ENCODE results near the gene FAM111B. TPM values are rescaled to one million over a fixed set of nuclear protein-coding genes. Genes with fewer than 3 reads are reported as not detected.
"Not testable (repeated sequence)": the region's sequence is repeated elsewhere in the genome, so short reads cannot be mapped to it uniquely, and the experiment has no call there.

The FAM111B gene
- 10 to 100 TPM in 1 of 5 experiments, under 1 TPM in 3, not detected in 1; 0.11 to 79.8 (median 0.42) TPM for total RNA-seq
- polyA plus RNA-seq: not detected
- total RNA-seq: not detected

DNA sequence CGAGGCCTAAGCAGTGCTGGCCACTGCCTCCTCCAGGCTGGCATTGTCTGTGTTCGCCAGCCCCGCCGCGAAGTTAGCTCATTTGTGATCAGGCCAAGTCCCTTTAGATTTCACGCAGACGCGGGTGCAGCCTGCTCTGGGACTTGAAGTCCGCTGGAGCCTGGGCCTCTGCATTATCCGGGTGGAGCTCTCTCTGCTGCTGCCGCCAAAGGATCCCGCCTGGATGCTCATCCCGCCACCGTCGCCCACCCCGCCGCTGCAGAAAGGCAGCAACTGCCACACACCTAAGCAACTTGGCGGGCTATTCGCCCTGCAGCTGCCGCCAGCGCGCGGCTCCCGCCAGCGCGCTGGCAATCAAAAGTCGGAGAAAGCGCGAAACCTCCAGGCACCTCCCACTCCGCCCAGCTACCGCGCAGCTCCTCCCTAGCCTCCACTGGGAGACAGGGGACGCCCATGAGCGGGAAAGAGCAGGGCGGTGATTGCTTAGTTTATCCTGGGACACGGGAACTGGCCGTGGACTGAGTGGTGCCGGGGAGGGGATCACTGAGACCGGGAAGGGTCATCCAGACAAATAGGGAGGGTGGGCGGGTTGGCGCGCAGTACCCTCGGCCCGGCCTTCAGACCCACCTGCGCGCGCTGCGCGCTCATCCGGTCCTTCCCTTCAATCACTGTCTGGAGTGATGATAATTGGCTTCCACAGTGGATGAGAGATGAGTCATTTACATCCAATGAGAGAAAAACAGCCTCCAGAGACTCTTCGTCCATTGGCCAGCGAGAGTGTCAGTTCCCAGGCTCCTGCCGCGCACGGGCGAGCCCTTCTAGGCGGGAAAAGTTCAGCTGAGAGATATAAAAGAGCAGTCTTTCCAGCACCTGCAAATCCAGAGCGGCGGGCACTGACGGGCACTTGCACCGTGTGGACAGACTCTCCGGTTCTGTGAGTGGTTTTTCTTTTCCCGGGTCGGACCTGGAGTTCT is at the start of gene FAM111B:
Gene FAM111B (plus strand): TSS at position 875 of the 974 bp plus-strand sequence. CDS start 2,389 bp downstream, outside the sequence.
- peaks cover 0 to 38% (median 34%) of the 10 kb centered on the region in 5 donors for H3K27me3 Mint-ChIP-seq
- ATAC-seq: peak; percentile 85
- Histone ChIP-seq H3K27ac (ENCODE audit: low read depth, low read length) (no peak within 1 kb of the TSS), H3K36me3 (ENCODE audit: control insufficient read depth in 2 of 3, insufficient read depth in 3 of 3, low read length in 3 of 3) (no peaks in the 10 kb centered on the region), H3K27me3 (ENCODE audit: control insufficient read depth in 2 of 2, insufficient read depth in 2 of 2, low read length in 2 of 2) (peaks cover 0 to 5% of the 10 kb centered on the region in 2 donors), H3K4me1 (ENCODE audit: control insufficient read depth in 2 of 2, insufficient read depth in 2 of 2, low read length in 2 of 2) (peaks cover 12% of the 10 kb centered on the region in 2 donors), H3K9me3 (ENCODE audit: control insufficient read depth in 2 of 3, low read length in 3 of 3) (no peaks in the 10 kb centered on the region), H3K4me3 (ENCODE audit: low read length) (peak within 1 kb of the TSS; percentile 65)
- peaks cover 0 to 25% (median 0%) of the 10 kb centered on the region in 5 donors for H3K36me3 Mint-ChIP-seq
- ChIA-PET CTCF (no interaction called here), POLR2A (no interaction called here)
- DNase-seq: peak; percentile 10 to 76 (median 39)
- peak within 1 kb of the TSS; percentile 71 to 92 (median 83) for H3K4me3 Mint-ChIP-seq
- H3K4me1 Mint-ChIP-seq: peaks cover 13 to 79% (median 26%) of the 10 kb centered on the region in 7 donors
- intact Hi-C loops (cut with micrococcal nuclease): loop anchor here in 1 of 2 donors (1.0 to 2.0 kb wide), 5 partner anchors 16 to 1439 kb away; partner anchors contain the start of gene ZFP91
- peak within 1 kb of the TSS in 3 of 9 donors; percentile 13 to 83 (median 49) for H3K27ac Mint-ChIP-seq
- peaks cover 0 to 1% (median 0%) of the 10 kb centered on the region in 11 donors for H3K9me3 Mint-ChIP-seq

- H3K27ac ChIP-seq (ENCODE audit: low read depth, low read length); H3K9me3 Mint-ChIP-seq; H3K36me3 Mint-ChIP-seq; H3K4me1 ChIP-seq (ENCODE audit: control insufficient read depth in 2 of 2, insufficient read depth in 2 of 2, low read length in 2 of 2); H3K27me3 ChIP-seq (ENCODE audit: control insufficient read depth in 2 of 2, insufficient read depth in 2 of 2, low read length in 2 of 2); H3K36me3 ChIP-seq (ENCODE audit: control insufficient read depth in 2 of 3, insufficient read depth in 3 of 3, low read length in 3 of 3); H3K9me3 ChIP-seq (ENCODE audit: control insufficient read depth in 2 of 3, low read length in 3 of 3): not testable (repeated sequence)
- peak; percentile 96 for ATAC-seq
- peak overlapping the region; percentile 66 to 87 (median 82) for H3K4me3 Mint-ChIP-seq
- H3K27me3 Mint-ChIP-seq: peaks cover 29 to 49% (median 38%) of the 10 kb centered on the region in 5 donors
- peak overlapping the region; percentile 57 for H3K4me3 ChIP-seq (ENCODE audit: low read length)
- H3K4me1 Mint-ChIP-seq: peaks cover 8 to 10% (median 9%) of the 10 kb centered on the region in 7 donors
- POLR2A ChIA-PET: interaction anchor here (0.7 kb wide), 1 partner anchor 86 kb away, joined by 4 read pairs; no protein-coding TSS in a partner anchor
- intact Hi-C loops (cut with micrococcal nuclease): loop anchor here (1.0 to 10.0 kb wide), 5 partner anchors 84 to 1314 kb away; partner anchors contain the start of genes FAM111A (in 1 of the 2) and SELENOH (in 1 of the 2)
- CTCF ChIA-PET: interaction anchor here (0.6 to 1.8 kb wide), 7 partner anchors 8 to 1419 kb away, joined by 3 to 8 read pairs (median 4); no protein-coding TSS in a partner anchor
- H3K27ac Mint-ChIP-seq: peak overlapping the region in 1 of 9 donors; percentile 37
- peak; percentile 61 to 90 (median 77) for DNase-seq
These were observed 48.7 kb upstream of the FAM111B start for GRCh38 chr11:59058120-59059033.

GRCh38 chr11:59060096-59060495 is 46.9 kb upstream of the FAM111B start:
- CTCF ChIA-PET: interaction anchor here (0.6 kb wide), 1 partner anchor 98 kb away, joined by 3 read pairs; no protein-coding TSS in a partner anchor

GRCh38 chr11:59062602-59063529 is 44.2 kb upstream of the FAM111B start:
- no peak for DNase-seq
- Mint-ChIP-seq H3K4me1 (peaks cover 7 to 9% (median 8%) of the 10 kb centered on the region in 7 donors), H3K36me3 (no peaks in the 10 kb centered on the region), H3K27me3 (peaks cover 47 to 60% (median 55%) of the 10 kb centered on the region in 5 donors), H3K27ac (no peak overlapping the region), H3K9me3 (no peaks in the 10 kb centered on the region), H3K4me3 (no peak overlapping the region)
- Histone ChIP-seq H3K27ac (ENCODE audit: low read depth, low read length) (no peak overlapping the region), H3K36me3 (ENCODE audit: control insufficient read depth in 2 of 3, insufficient read depth in 3 of 3, low read length in 3 of 3) (no peaks in the 10 kb centered on the region), H3K4me3 (ENCODE audit: low read length) (no peak overlapping the region), H3K27me3 (ENCODE audit: control insufficient read depth in 2 of 2, insufficient read depth in 2 of 2, low read length in 2 of 2) (peaks cover 0 to 2% of the 10 kb centered on the region in 2 donors), H3K4me1 (ENCODE audit: control insufficient read depth in 2 of 2, insufficient read depth in 2 of 2, low read length in 2 of 2) (no peaks in the 10 kb centered on the region), H3K9me3 (ENCODE audit: control insufficient read depth in 2 of 3, low read length in 3 of 3) (no peaks in the 10 kb centered on the region)
- intact Hi-C loops (cut with micrococcal nuclease): no loop called here
- ATAC-seq: no peak
- POLR2A ChIA-PET: no interaction called here
- CTCF ChIA-PET: no interaction called here

More at GRCh38 chr11:59060096-59060495, 46.9 kb upstream of the FAM111B start:
- H3K4me1 ChIP-seq (ENCODE audit: control insufficient read depth in 2 of 2, insufficient read depth in 2 of 2, low read length in 2 of 2); H3K4me3 ChIP-seq (ENCODE audit: low read length); H3K9me3 ChIP-seq (ENCODE audit: control insufficient read depth in 2 of 3, low read length in 3 of 3); intact Hi-C loops (cut with micrococcal nuclease); H3K27ac Mint-ChIP-seq; ATAC-seq; H3K9me3 Mint-ChIP-seq; H3K36me3 Mint-ChIP-seq; H3K27ac ChIP-seq (ENCODE audit: low read depth, low read length); POLR2A ChIA-PET; H3K27me3 ChIP-seq (ENCODE audit: control insufficient read depth in 2 of 2, insufficient read depth in 2 of 2, low read length in 2 of 2); H3K36me3 ChIP-seq (ENCODE audit: control insufficient read depth in 2 of 3, insufficient read depth in 3 of 3, low read length in 3 of 3); H3K4me3 Mint-ChIP-seq; DNase-seq: not testable (repeated sequence)
- Mint-ChIP-seq H3K27me3 (peaks cover 42 to 56% (median 49%) of the 10 kb centered on the region in 5 donors), H3K4me1 (peaks cover 8 to 10% (median 9%) of the 10 kb centered on the region in 7 donors)

DNA sequence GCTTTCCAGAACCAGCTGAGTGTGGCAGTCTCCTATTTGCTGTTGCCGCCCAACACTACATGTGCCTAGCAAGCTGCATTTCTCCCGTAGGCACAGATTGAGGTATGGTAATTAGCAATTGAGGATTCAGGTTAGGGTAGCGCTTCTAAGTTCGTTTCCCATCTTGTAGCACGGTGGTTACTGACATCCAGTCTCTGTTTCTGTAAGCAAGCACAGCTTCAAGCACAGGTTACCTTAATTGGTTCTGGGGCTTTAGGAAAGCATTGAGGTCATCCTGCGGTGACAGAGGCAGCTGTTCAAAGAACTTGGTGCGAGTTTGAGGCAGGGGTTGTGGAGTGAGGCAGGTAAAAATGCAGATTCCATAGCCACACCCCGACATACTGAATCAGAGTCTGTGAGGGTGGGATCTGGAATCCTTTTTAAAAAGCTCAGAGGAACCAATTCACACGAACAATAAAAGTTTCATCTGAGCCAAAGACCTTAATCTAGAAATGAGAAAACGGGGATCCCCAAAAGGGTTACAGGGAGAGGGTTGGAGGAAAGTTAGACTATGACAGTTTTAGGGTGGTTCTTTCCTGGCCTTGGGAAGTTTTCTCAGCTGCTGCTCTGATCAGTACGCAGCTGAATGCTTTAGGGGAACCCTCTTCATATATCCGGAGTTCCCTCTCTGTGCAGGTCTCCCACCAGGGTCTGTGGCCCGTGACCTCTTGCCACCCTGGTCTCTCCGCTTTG is 42.9 kb upstream of the FAM111B start:
- CTCF ChIA-PET; ATAC-seq; H3K9me3 ChIP-seq (ENCODE audit: control insufficient read depth in 2 of 3, low read length in 3 of 3); POLR2A ChIA-PET; intact Hi-C loops (cut with micrococcal nuclease); H3K27me3 ChIP-seq (ENCODE audit: control insufficient read depth in 2 of 2, insufficient read depth in 2 of 2, low read length in 2 of 2); H3K27ac ChIP-seq (ENCODE audit: low read depth, low read length); H3K36me3 Mint-ChIP-seq; H3K9me3 Mint-ChIP-seq; H3K36me3 ChIP-seq (ENCODE audit: control insufficient read depth in 2 of 3, insufficient read depth in 3 of 3, low read length in 3 of 3); H3K4me3 ChIP-seq (ENCODE audit: low read length); H3K4me3 Mint-ChIP-seq; H3K27ac Mint-ChIP-seq; H3K4me1 ChIP-seq (ENCODE audit: control insufficient read depth in 2 of 2, insufficient read depth in 2 of 2, low read length in 2 of 2); H3K4me1 Mint-ChIP-seq; DNase-seq: not testable (repeated sequence)
- peaks cover 45 to 59% (median 51%) of the 10 kb centered on the region in 5 donors for H3K27me3 Mint-ChIP-seq

Measured in naive thymus-derived CD4-positive, alpha-beta T cell (primary cell).